RWPE2 (cell line): ENCODE data around the gene ADAP1.

Source experiments
- ATAC-seq: fragments of 200-7000 bp; cut with Tn5 transposase; 3 replicates; pipeline ENCODE4 v1.9.1; 2021; ENCODE audit warnings: low read depth
- DNase-seq: peaks from one replicate; pipeline ENCODE4 v3.0.0-alpha.2; 2020; ENCODE audit warnings: low spot score
- H3K27ac ChIP-seq: fragments of 450-650 bp; 2 replicates; pipeline ENCODE4 v1.5.1; 2017; ENCODE audit warnings: mild to moderate bottlenecking; ENCODE audit not compliant: poor library complexity, severe bottlenecking
- H3K27me3 ChIP-seq: fragments of 250-450 bp; sonication (Bioruptor Pico); 2 replicates; pipeline ENCODE4 v1.5.1; 2021; ENCODE audit warnings: mild to moderate bottlenecking, moderate library complexity; ENCODE audit not compliant: insufficient read depth, poor library complexity, severe bottlenecking
- H3K36me3 ChIP-seq: fragments of 250-450 bp; sonication (Bioruptor Pico); 2 replicates; pipeline ENCODE4 v1.5.1; 2020; ENCODE audit warnings: low read depth, mild to moderate bottlenecking, moderate library complexity
- H3K4me1 ChIP-seq: fragments of 250-450 bp; sonication (Bioruptor Pico); 2 replicates; pipeline ENCODE4 v1.5.1; 2021; ENCODE audit warnings: mild to moderate bottlenecking, moderate library complexity; ENCODE audit not compliant: insufficient read depth, poor library complexity, severe bottlenecking
- H3K4me3 ChIP-seq: fragments of 250-450 bp; sonication (Bioruptor Pico); 2 replicates; pipeline ENCODE4 v1.5.1; 2021; ENCODE audit warnings: mild to moderate bottlenecking, moderate library complexity; ENCODE audit not compliant: severe bottlenecking
- H3K9me3 ChIP-seq: fragments of 250-450 bp; sonication (Bioruptor Pico); 2 replicates; pipeline ENCODE4 v1.5.1; 2021; ENCODE audit warnings: mild to moderate bottlenecking, moderate library complexity; ENCODE audit not compliant: severe bottlenecking
- TF ChIP-seq, protein P1 (sequence below): fragments of 450-650 bp; IDR thresholded peaks from one replicate; pipeline ENCODE4 v1.5.1; 2017; ENCODE audit warnings: mild to moderate bottlenecking, moderate library complexity; ENCODE audit not compliant: poor library complexity, severe bottlenecking

ADAP1 gene

DNA sequence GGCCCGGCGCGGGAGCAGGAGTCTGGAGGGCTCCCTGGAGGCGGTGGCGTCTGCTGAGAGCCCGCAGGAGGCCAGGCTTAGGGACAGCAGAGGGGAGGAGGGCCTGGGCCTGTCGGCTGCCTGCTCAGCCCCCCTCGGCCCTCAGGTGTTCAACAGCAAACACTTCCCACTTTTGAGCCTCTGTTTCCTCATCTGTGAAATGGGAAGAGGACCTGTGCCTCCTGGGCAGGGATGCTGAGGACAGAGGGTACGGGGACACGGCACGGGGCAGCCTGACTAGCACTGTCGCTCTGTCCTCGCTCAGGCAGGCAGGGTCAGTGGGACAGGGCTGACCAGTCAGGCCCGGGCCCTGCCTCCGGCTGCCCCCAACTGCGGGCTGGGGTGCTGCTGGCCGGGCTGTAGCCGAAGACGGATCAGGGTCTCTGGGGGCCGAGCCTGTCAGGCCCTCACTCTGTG lies 29.2 kb upstream of the ADAP1 start:
- H3K36me3 ChIP-seq, result no peaks in the 10 kb centered on the region
- TF ChIP-seq, protein P1, sequence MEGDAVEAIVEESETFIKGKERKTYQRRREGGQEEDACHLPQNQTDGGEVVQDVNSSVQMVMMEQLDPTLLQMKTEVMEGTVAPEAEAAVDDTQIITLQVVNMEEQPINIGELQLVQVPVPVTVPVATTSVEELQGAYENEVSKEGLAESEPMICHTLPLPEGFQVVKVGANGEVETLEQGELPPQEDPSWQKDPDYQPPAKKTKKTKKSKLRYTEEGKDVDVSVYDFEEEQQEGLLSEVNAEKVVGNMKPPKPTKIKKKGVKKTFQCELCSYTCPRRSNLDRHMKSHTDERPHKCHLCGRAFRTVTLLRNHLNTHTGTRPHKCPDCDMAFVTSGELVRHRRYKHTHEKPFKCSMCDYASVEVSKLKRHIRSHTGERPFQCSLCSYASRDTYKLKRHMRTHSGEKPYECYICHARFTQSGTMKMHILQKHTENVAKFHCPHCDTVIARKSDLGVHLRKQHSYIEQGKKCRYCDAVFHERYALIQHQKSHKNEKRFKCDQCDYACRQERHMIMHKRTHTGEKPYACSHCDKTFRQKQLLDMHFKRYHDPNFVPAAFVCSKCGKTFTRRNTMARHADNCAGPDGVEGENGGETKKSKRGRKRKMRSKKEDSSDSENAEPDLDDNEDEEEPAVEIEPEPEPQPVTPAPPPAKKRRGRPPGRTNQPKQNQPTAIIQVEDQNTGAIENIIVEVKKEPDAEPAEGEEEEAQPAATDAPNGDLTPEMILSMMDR, result no peak
- ATAC-seq (no peak), DNase-seq (no peak)
- no peaks in the 10 kb centered on the region for H3K9me3 ChIP-seq
- no peak overlapping the region for H3K4me3 ChIP-seq
- H3K4me1 ChIP-seq, result no peaks in the 10 kb centered on the region
- no peak overlapping the region for H3K27ac ChIP-seq
- H3K27me3 ChIP-seq, result no peaks in the 10 kb centered on the region

DNA sequence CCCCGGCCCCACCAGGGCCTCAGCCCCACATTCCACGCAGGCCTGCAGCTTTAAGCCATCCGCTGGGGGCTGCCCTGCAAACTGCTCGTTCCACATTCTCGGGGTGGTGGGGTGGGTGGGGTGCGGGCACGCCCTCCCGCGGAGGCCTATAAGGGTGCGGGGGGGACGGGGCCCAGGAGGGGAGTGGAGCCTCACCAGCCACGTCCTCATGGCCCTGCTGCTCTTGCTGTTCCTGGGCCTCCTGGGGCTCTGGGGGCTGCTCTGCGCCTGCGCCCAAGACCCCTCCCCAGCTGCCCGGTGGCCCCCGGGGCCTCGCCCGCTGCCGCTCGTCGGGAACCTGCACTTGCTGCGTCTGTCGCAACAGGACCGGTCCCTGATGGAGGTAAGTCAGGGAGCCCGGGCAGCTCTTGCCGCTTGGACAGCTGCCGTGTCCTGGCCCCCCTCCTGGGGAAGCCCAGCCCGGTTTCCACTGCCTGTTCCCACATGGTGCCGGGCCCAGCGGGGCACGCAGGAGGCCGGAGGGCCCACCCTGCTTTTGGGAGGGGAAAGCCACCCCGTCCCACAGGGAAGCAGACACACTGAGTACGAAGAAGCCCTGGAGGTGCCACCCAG lies 28.6 kb upstream of the ADAP1 start, which contains the start of gene CYP2W1:
CYP2W1 (plus strand) TSS at position 178 of the 612 bp plus-strand sequence; CDS start at position 209, 31 bp downstream.
- H3K27me3 ChIP-seq, result no peaks in the 10 kb centered on the region
- TF ChIP-seq, protein P1, result no peak

DNA sequence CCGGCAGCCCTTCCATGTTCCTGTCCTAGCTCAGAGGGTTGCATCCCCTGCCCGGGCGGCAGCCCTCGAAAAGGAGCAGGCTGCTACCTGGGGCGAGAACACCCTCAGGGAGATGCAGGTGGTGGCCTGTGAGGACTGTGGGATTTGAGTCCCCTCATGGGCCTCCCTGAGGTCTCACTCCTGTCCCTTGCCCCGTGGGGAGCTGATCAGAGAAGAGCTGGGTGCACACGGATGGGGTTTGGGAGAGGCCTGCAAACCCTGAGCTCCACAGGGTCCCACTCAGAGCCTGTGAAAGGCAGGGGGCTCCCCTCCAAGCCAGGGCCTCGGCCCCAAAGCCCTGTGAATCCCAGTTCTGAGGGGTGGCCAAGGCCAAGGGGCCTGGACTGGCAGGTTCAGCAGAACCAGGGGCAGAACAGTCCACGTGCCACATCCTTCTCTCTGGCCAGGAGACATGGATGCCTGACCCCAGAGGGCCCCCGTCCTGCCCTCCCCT lies 28.1 kb upstream of the ADAP1 start:
- no peaks in the 10 kb centered on the region for H3K27me3 ChIP-seq
- H3K27ac ChIP-seq, result no peak overlapping the region
- no peaks in the 10 kb centered on the region for H3K4me1 ChIP-seq
- DNase-seq, result no peak
- no peak; the same call in 2 of the 3 replicates for ATAC-seq
- H3K36me3 ChIP-seq, result no peaks in the 10 kb centered on the region
- H3K9me3 ChIP-seq, result no peaks in the 10 kb centered on the region
- no peak overlapping the region for H3K4me3 ChIP-seq
- TF ChIP-seq, protein P1, result no peak

More for the DNA sequence above, 28.6 kb upstream of the ADAP1 start, which contains the start of gene CYP2W1:
- Histone ChIP-seq H3K4me3 (no peak within 1 kb of the TSS), H3K4me1 (no peaks in the 10 kb centered on the region), H3K36me3 (no peaks in the 10 kb centered on the region), H3K27ac (no peak within 1 kb of the TSS), H3K9me3 (no peaks in the 10 kb centered on the region)
- DNase-seq, result no peak
- ATAC-seq, result no peak

DNA sequence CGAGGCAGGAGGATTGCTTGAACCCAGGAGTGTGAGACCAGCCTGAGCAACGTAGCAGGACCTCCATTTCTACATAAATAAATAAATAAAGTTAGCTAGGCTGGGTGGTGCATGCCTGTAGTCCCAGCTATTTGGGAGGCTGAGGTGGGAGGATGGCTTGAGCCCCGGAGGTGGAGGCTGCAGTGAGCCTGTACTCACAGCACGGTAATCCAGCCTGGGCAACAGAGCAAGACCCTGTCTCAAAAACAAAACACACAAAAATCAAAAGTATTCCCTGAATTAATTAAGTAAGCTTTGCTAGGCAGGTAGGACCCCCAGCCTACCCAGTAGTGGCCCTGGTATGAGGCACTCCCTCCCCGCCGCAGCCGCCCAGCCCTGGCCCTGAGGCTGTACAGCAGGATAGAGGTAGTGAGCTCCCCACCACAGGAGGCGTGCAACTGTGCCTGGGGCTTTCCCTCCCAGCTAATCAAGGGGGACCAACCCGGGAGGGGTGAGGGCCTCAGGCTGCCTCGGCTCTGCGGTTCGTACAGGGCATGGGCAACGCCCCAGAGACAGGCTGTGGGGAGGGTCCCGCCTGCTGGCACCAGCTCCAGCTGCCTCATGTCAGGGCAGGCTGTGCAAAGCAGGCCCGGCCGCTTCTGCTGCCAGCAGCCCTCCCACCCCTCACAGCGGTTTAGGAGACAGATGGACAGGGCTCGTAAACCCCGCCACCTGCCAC lies 27.5 kb upstream of the ADAP1 start:
- no peaks in the 10 kb centered on the region for H3K9me3 ChIP-seq
- ATAC-seq, result no peak
- H3K4me1 ChIP-seq, result no peaks in the 10 kb centered on the region
- no peak overlapping the region for H3K4me3 ChIP-seq
- H3K36me3 ChIP-seq, result no peaks in the 10 kb centered on the region
- no peaks in the 10 kb centered on the region for H3K27me3 ChIP-seq
- H3K27ac ChIP-seq, result no peak overlapping the region
- DNase-seq, result no peak
- TF ChIP-seq, protein P1, result no peak
